Measurements from ENCODE around the gene SLC22A23.

- TF ChIP-seq CTCF (IDR thresholded peaks at IDR 0.05; ENCODE audit: low read length) (no peak), EZH2 (optimal IDR thresholded peaks at IDR 0.05; ENCODE audit: low read depth, low read length) (no peak)
These were observed 160.3 kb downstream of the SLC22A23 start for GRCh38 chr6:3296537-3296936.

Data from MM.1S (cell line).